Measurements from ENCODE around the gene KCNA2. TPM values are rescaled to one million over a fixed set of nuclear protein-coding genes. Genes with fewer than 3 reads are reported as not detected.

KCNA2 gene
- total and polyA plus RNA-seq, 2 of the 4 experiments (the other 2 are of a cell fraction) = not detected

GRCh38 chr1:110570307-110570706 lies 35.9 kb downstream of the KCNA2 start:
- no peak overlapping the region for H2BK5ac ChIP-seq (ENCODE audit: low read depth, low read length, poor library complexity, severe bottlenecking)
- dilution Hi-C loops (cut with HindIII; ENCODE audit: low sequenced_read_pairs, unreplicated experiment) = no loop called here

More at GRCh38 chr1:110570307-110570706, 35.9 kb downstream of the KCNA2 start:
- no peak overlapping the region for H3K14ac ChIP-seq (replicated peaks; ENCODE audit: low read depth, low read length)
- intact Hi-C loops (cut with micrococcal nuclease) = no loop called here
- H2AK5ac ChIP-seq (ENCODE audit: low read depth, low read length) = no peak overlapping the region
- in situ Hi-C loops (cut with MboI; ENCODE audit: low sequenced_read_pairs) = no loop called here
- H2BK15ac ChIP-seq (ENCODE audit: low read depth, low read length) = no peak overlapping the region
- H4K8ac ChIP-seq (ENCODE audit: low read depth in 2 of 2, low read length in 2 of 2) = no peak overlapping the region
- H3K27ac ChIP-seq (ENCODE audit: insufficient read depth, low read length) = no peak overlapping the region
- DNase-seq (no peak), ATAC-seq (ENCODE audit: low read depth) (no peak)
- H2AK9ac ChIP-seq (replicated peaks; ENCODE audit: low read depth, low read length, poor library complexity) = no peak overlapping the region
- H3K4me3 ChIP-seq (ENCODE audit: insufficient read depth, low read depth, low read length) = no peak overlapping the region
- no peaks in the 10 kb centered on the region for H3K79me1 ChIP-seq (ENCODE audit: low read depth in 1 of 2, low read length in 2 of 2)
- no peaks in the 10 kb centered on the region for H3K9me1 ChIP-seq (ENCODE audit: insufficient read depth, low read length)
- H2BK20ac ChIP-seq (ENCODE audit: low read depth, low read length) = no peak overlapping the region
- CTCF ChIA-PET = no interaction called here
- no CpG with 5 or more reads among the region's 3 CpGs for WGBS, 2 experiments (ENCODE audit: extremely low coverage in 2 of 2, insufficient read length in 1 of 2)
- H4K20me1 ChIP-seq (ENCODE audit: insufficient read depth, low read length) = no peaks in the 10 kb centered on the region
- no peak overlapping the region for H3K4me2 ChIP-seq (ENCODE audit: low read depth, low read length)
- no peak overlapping the region for H4K5ac ChIP-seq (ENCODE audit: low read depth, low read length)
- no peak overlapping the region for H4K91ac ChIP-seq (ENCODE audit: insufficient read depth, low read depth, low read length)
- no peak overlapping the region for H2AFZ ChIP-seq (replicated peaks; ENCODE audit: low read length, poor library complexity)
- no peak overlapping the region for H3K4ac ChIP-seq (ENCODE audit: low read depth, low read length)
- no peaks in the 10 kb centered on the region for H3K36me3 ChIP-seq (ENCODE audit: control insufficient read depth, insufficient read depth, low read length)
- no peak overlapping the region for H3K9ac ChIP-seq (ENCODE audit: low read depth, low read length)
- H3K23ac ChIP-seq (ENCODE audit: low read depth, low read length) = no peak overlapping the region
- no peak overlapping the region for H2BK120ac ChIP-seq (ENCODE audit: low read depth, low read length)
- H3K4me1 ChIP-seq (ENCODE audit: control insufficient read depth, insufficient read depth, low read length) = no peaks in the 10 kb centered on the region
- no peak overlapping the region for H3K18ac ChIP-seq (ENCODE audit: low read depth, low read length)
- no peaks in the 10 kb centered on the region for H3K9me3 ChIP-seq (ENCODE audit: control insufficient read depth, insufficient read depth, low read length)
- POLR2A ChIA-PET (ENCODE audit: unreplicated experiment) = no interaction called here
- H3K27me3 ChIP-seq (ENCODE audit: control insufficient read depth, insufficient read depth, low read length) = no peaks in the 10 kb centered on the region; the same call in 1 of the 2 replicates
- TF ChIP-seq MAFK (IDR thresholded peaks at IDR 0.05; ENCODE audit: low read depth, low read length) = no peak
- no peak for TF ChIP-seq BHLHE40 (IDR thresholded peaks at IDR 0.05; ENCODE audit: low read depth, low read length)
- TF ChIP-seq ELK1 (IDR thresholded peaks at IDR 0.05; ENCODE audit: borderline replicate concordance, low read depth, low read length) = no peak
- no peak for TF ChIP-seq RAD21 (IDR thresholded peaks at IDR 0.05; ENCODE audit: low read length)
- no peak for TF ChIP-seq NFE2L2 (IDR thresholded peaks at IDR 0.05; ENCODE audit: low read depth, low read length)
- no peak for TF ChIP-seq USF2 (IDR thresholded peaks at IDR 0.05; ENCODE audit: low read depth, low read length)
- TF ChIP-seq MAZ (IDR thresholded peaks at IDR 0.05; ENCODE audit: borderline replicate concordance, low read depth, low read length) = no peak
- no peak for TF ChIP-seq RFX5 (IDR thresholded peaks at IDR 0.05; ENCODE audit: low read depth, low read length)
- TF ChIP-seq RCOR1 (IDR thresholded peaks at IDR 0.05; ENCODE audit: insufficient replicate concordance, low read length) = no peak
- TF ChIP-seq MXI1 (IDR thresholded peaks at IDR 0.05; ENCODE audit: borderline replicate concordance, low read depth, low read length) = no peak
- no peak for TF ChIP-seq POLR2A (IDR thresholded peaks at IDR 0.05; ENCODE audit: low read depth, low read length)
- TF ChIP-seq CEBPB (IDR thresholded peaks at IDR 0.05; ENCODE audit: low read depth, low read length) = no peak
- no peak for TF ChIP-seq FOS (IDR thresholded peaks at IDR 0.05; ENCODE audit: low read depth, low read length)
- no peak for TF ChIP-seq SMC3 (IDR thresholded peaks at IDR 0.05; ENCODE audit: low read depth, low read length)
- TF ChIP-seq, protein P1, sequence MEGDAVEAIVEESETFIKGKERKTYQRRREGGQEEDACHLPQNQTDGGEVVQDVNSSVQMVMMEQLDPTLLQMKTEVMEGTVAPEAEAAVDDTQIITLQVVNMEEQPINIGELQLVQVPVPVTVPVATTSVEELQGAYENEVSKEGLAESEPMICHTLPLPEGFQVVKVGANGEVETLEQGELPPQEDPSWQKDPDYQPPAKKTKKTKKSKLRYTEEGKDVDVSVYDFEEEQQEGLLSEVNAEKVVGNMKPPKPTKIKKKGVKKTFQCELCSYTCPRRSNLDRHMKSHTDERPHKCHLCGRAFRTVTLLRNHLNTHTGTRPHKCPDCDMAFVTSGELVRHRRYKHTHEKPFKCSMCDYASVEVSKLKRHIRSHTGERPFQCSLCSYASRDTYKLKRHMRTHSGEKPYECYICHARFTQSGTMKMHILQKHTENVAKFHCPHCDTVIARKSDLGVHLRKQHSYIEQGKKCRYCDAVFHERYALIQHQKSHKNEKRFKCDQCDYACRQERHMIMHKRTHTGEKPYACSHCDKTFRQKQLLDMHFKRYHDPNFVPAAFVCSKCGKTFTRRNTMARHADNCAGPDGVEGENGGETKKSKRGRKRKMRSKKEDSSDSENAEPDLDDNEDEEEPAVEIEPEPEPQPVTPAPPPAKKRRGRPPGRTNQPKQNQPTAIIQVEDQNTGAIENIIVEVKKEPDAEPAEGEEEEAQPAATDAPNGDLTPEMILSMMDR (conservative IDR thresholded peaks at IDR 0.05; ENCODE audit: low read depth, low read length) = no peak
- no peak for TF ChIP-seq CHD1 (IDR thresholded peaks at IDR 0.05; ENCODE audit: low read depth, low read length)
- no TSS peak for BruUV-seq (replicated peaks)
- H3K56ac ChIP-seq (ENCODE audit: extremely low read depth, insufficient read depth, low read length) = no peak overlapping the region

Measured in IMR-90 (cell line).